ENCODE results near the gene TNFRSF9.

The TNFRSF9 gene

GRCh38 chr1:7873801-7874795 lies 66.5 kb downstream of the TNFRSF9 start:
- DNase-seq (ENCODE audit: low read depth): no peak

GRCh38 chr1:7871136-7871535 lies 69.5 kb downstream of the TNFRSF9 start:
- DNase-seq (ENCODE audit: low read depth): no peak

GRCh38 chr1:7869136-7869920 lies 71.3 kb downstream of the TNFRSF9 start:
- no peak for DNase-seq (ENCODE audit: low read depth)

GRCh38 chr1:7868070-7868780 lies 72.4 kb downstream of the TNFRSF9 start:
- no peak for DNase-seq (ENCODE audit: low read depth)

- no peak for DNase-seq (ENCODE audit: low read depth)
Observed at GRCh38 chr1:7865978-7866377, 74.7 kb downstream of the TNFRSF9 start.
